BLaER1 treated with 17β-estradiol and CSF1 and Interleukin-3, amounts not matched to agents 10 nM and 100 nM (cell line): ENCODE data around the gene TSPOAP1.

Source experiments
- H3K27ac ChIP-seq, 11 experiments: shearing (Covaris generic); formaldehyde crosslinking; 2 replicates each; pipeline ENCODE4 v1.8.1; 2022
- H3K27me3 ChIP-seq, 11 experiments: shearing (Covaris generic); formaldehyde crosslinking; 2 replicates each; pipeline ENCODE4 v1.8.1; 2022
- H3K36me3 ChIP-seq, 11 experiments: shearing (Covaris generic); formaldehyde crosslinking; 2 replicates each; pipeline ENCODE4 v1.8.1; 2022
- H3K4me1 ChIP-seq, 10 experiments: shearing (Covaris generic); formaldehyde crosslinking; 2 replicates each; pipeline ENCODE4 v1.8.1; 2022
- H3K4me2 ChIP-seq, 11 experiments: shearing (Covaris generic); formaldehyde crosslinking; 2 replicates each; pipeline ENCODE4 v1.8.1; 2022
- H3K4me3 ChIP-seq, 10 experiments: shearing (Covaris generic); formaldehyde crosslinking; 2 replicates each; pipeline ENCODE4 v1.8.1; 2022
- H3K9ac ChIP-seq, 11 experiments: shearing (Covaris generic); formaldehyde crosslinking; 2 replicates each; pipeline ENCODE4 v1.8.1; 2022
- H3K9me3 ChIP-seq, 11 experiments: shearing (Covaris generic); formaldehyde crosslinking; replicated peaks in 1 of 11; 2 replicates each; pipeline ENCODE4 v1.8.1; 2022
- H4K20me1 ChIP-seq, 11 experiments: shearing (Covaris generic); formaldehyde crosslinking; 2 replicates each; pipeline ENCODE4 v1.8.1; 2022
- Cebpa-rat ChIP-seq, 11 experiments: shearing (Covaris generic); IDR thresholded peaks; 2 replicates each; pipeline ENCODE4 v1.8.1; 2022

The TSPOAP1 gene

DNA sequence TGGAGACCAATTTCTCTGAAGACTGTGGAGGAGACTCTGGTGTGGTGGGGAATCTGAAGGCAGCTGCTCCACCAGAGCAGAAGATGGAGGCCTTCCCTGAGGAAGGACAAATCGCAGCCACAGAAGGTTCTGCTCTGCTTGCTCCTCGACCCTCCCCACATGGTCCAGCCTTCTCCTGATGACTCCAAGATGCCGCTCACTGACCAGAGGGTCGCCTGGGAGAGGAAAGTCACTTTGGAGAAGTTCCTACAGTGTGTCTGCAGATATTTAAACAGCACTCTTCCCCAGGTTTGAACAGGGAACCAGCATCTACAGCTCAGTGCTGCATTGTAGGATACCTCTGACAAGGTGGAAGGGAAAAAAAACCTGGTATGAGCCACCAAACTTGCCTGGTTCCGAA, 44.4 kb upstream of the TSPOAP1 start:
- H4K20me1 ChIP-seq, result peaks cover 0 to 5% (median 0%) of the 10 kb centered on the region in 11 experiments; a peak in 1 of 22 replicates

DNA sequence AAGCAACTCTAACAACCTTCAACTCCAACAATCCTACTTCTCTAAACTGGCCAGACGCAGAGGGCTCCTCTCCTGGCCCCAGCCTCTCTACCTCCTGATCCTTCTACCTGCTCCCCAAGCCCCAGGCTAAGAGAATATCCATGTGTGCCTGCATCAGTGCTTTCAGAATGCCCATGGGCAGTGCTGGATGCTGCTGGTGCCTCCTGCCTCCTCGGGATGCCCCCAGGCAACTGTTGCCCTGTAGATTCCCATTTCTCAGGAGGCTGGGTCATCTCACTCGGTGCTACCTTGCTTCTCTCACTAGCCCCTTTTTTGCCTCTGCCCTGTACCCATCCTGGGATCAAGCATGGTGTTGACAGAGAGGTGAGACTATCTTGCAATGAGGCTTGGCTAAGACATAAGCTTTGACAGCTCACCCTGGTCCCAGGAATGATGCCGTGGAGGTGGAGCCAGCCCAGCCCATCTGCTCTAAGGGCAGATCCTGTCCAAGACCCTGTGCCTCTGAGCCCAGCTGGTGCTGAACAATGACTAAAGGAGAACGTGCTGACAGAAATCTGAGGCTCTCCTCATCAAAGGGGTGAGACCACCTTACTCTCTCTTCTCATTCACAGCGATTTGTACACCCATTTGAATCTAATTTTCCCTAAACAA, 42.8 kb upstream of the TSPOAP1 start:
- Histone ChIP-seq H3K9ac (no peak overlapping the region), H3K27ac (no peak overlapping the region), H3K4me3 (no peak overlapping the region), H3K36me3 (no peaks in the 10 kb centered on the region), H3K9me3 (no peaks in the 10 kb centered on the region), H4K20me1 (peaks cover 0 to 5% (median 0%) of the 10 kb centered on the region in 11 experiments; a peak in 1 of 22 replicates), H3K27me3 (no peaks in the 10 kb centered on the region), H3K4me1 (peaks cover 0 to 20% (median 15%) of the 10 kb centered on the region in 10 experiments; a peak in 15 of 20 replicates), H3K4me2 (no peak overlapping the region)
- TF ChIP-seq Cebpa-rat (IDR thresholded peaks at IDR 0.05), result no peak

More for the DNA sequence above, 44.4 kb upstream of the TSPOAP1 start:
- no peak overlapping the region for H3K4me2 ChIP-seq
- no peaks in the 10 kb centered on the region for H3K27me3 ChIP-seq
- peaks cover 0 to 25% (median 17%) of the 10 kb centered on the region in 10 experiments; a peak in 15 of 20 replicates for H3K4me1 ChIP-seq
- H3K9ac ChIP-seq, result no peak overlapping the region
- no peaks in the 10 kb centered on the region for H3K36me3 ChIP-seq
- TF ChIP-seq Cebpa-rat (IDR thresholded peaks at IDR 0.05), result no peak
- H3K27ac ChIP-seq, result no peak overlapping the region
- no peaks in the 10 kb centered on the region for H3K9me3 ChIP-seq
- H3K4me3 ChIP-seq, result no peak overlapping the region

GRCh38 chr17:58370716-58371115, 42.1 kb upstream of the TSPOAP1 start:
- no peaks in the 10 kb centered on the region for H3K36me3 ChIP-seq

DNA sequence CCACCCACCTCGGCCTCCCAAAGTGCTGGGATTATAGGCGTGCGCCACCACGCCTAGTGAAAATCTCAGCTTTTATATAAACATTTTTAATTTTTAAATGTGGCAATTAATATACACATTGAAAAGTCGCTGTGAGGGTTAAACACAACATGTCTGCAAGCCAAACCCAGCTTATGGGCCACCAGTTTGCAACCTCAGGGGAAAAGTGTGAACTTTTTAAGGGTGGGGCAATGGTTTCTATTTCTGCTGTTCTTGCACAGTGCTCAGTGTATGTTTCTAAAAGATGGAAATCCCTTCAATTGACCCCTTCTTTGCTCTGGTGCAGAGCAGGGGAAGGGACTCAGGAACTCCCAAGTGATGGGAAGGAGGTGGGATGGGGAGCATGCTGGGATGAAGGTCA, 41.7 kb upstream of the TSPOAP1 start:
- Histone ChIP-seq H3K27ac (no peak overlapping the region), H3K27me3 (no peaks in the 10 kb centered on the region), H3K9ac (no peak overlapping the region), H3K4me3 (no peak overlapping the region), H4K20me1 (peaks cover 0 to 5% (median 0%) of the 10 kb centered on the region in 11 experiments; a peak in 1 of 22 replicates), H3K4me1 (peaks cover 0 to 22% (median 5%) of the 10 kb centered on the region in 10 experiments; a peak in 13 of 20 replicates), H3K36me3 (no peaks in the 10 kb centered on the region), H3K4me2 (peak overlapping the region in 4 of 11 experiments; percentile 5 to 15 (median 11); a peak in 6 of 22 replicates), H3K9me3 (no peaks in the 10 kb centered on the region)
- no peak for TF ChIP-seq Cebpa-rat (IDR thresholded peaks at IDR 0.05)

More at GRCh38 chr17:58370716-58371115, 42.1 kb upstream of the TSPOAP1 start:
- H3K27ac ChIP-seq, result no peak overlapping the region
- peaks cover 0 to 20% (median 9%) of the 10 kb centered on the region in 10 experiments; a peak in 15 of 20 replicates for H3K4me1 ChIP-seq
- no peak overlapping the region for H3K4me3 ChIP-seq
- H3K4me2 ChIP-seq, result peak overlapping the region in 4 of 11 experiments; percentile 5 to 15 (median 11); a peak in 5 of 22 replicates
- H3K9ac ChIP-seq, result no peak overlapping the region
- H3K9me3 ChIP-seq, result no peaks in the 10 kb centered on the region
- H3K27me3 ChIP-seq, result no peaks in the 10 kb centered on the region
- TF ChIP-seq Cebpa-rat (IDR thresholded peaks at IDR 0.05), result no peak
- peaks cover 0 to 5% (median 0%) of the 10 kb centered on the region in 11 experiments; a peak in 1 of 22 replicates for H4K20me1 ChIP-seq

GRCh38 chr17:58369214-58370031, 40.8 kb upstream of the TSPOAP1 start:
- peak overlapping the region in 1 of 11 experiments; percentile 7; a peak in 3 of 22 replicates for H3K4me2 ChIP-seq

DNA sequence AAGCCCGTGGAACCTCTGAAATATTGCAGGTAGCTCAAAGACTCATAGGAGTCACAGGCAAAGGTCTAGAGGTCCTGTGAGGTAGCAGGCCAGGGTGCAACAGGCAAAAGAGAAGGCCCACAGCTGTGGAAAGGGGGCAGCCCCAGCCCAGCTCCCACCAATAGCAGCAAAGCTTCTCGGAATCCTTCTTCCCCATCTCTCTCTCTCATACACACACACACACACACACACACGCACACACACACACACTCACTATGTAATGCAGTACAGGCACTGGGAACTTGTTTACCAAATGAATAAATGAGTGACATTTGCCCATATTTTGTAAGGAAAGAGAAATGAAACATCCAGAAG, 40.2 kb upstream of the TSPOAP1 start:
- peaks cover 0 to 36% (median 13%) of the 10 kb centered on the region in 10 experiments; a peak in 15 of 20 replicates for H3K4me1 ChIP-seq
- peaks cover 0 to 5% (median 0%) of the 10 kb centered on the region in 11 experiments; a peak in 1 of 22 replicates for H4K20me1 ChIP-seq
- no peaks in the 10 kb centered on the region for H3K27me3 ChIP-seq
- no peak for TF ChIP-seq Cebpa-rat (IDR thresholded peaks at IDR 0.05)
- no peak overlapping the region for H3K9ac ChIP-seq
- H3K4me3 ChIP-seq, result no peak overlapping the region
- no peaks in the 10 kb centered on the region for H3K9me3 ChIP-seq
- no peaks in the 10 kb centered on the region for H3K36me3 ChIP-seq
- H3K4me2 ChIP-seq, result 0 out of 22 replicates have a peak overlapping the region, but pooled peaks of 1 of the 11 experiments have one; percentile 7
- H3K27ac ChIP-seq, result no peak overlapping the region

More at GRCh38 chr17:58369214-58370031, 40.8 kb upstream of the TSPOAP1 start:
- peaks cover 0 to 31% (median 7%) of the 10 kb centered on the region in 10 experiments; a peak in 15 of 20 replicates for H3K4me1 ChIP-seq
- no peak for TF ChIP-seq Cebpa-rat (IDR thresholded peaks at IDR 0.05)
- H3K9ac ChIP-seq, result no peak overlapping the region; a peak in 2 of 22 replicates
- no peaks in the 10 kb centered on the region for H3K36me3 ChIP-seq
- H3K9me3 ChIP-seq, result no peaks in the 10 kb centered on the region
- H3K27me3 ChIP-seq, result no peaks in the 10 kb centered on the region
- H3K4me3 ChIP-seq, result no peak overlapping the region
- peaks cover 0 to 5% (median 0%) of the 10 kb centered on the region in 11 experiments; a peak in 1 of 22 replicates for H4K20me1 ChIP-seq
- H3K27ac ChIP-seq, result no peak overlapping the region

- H3K4me2 ChIP-seq, result no peak overlapping the region
- peaks cover 0 to 5% (median 0%) of the 10 kb centered on the region in 11 experiments; a peak in 1 of 22 replicates for H4K20me1 ChIP-seq
- H3K27me3 ChIP-seq, result no peaks in the 10 kb centered on the region
- no peaks in the 10 kb centered on the region; a peak in 1 of 22 replicates for H3K36me3 ChIP-seq
- H3K4me1 ChIP-seq, result peaks cover 0 to 42% (median 17%) of the 10 kb centered on the region in 10 experiments; a peak in 15 of 20 replicates
- no peak overlapping the region for H3K27ac ChIP-seq
- H3K4me3 ChIP-seq, result no peak overlapping the region
- H3K9ac ChIP-seq, result no peak overlapping the region
- no peak for TF ChIP-seq Cebpa-rat (IDR thresholded peaks at IDR 0.05)
- H3K9me3 ChIP-seq, result no peaks in the 10 kb centered on the region
These were observed 38.9 kb upstream of the TSPOAP1 start for GRCh38 chr17:58367461-58367860.

DNA sequence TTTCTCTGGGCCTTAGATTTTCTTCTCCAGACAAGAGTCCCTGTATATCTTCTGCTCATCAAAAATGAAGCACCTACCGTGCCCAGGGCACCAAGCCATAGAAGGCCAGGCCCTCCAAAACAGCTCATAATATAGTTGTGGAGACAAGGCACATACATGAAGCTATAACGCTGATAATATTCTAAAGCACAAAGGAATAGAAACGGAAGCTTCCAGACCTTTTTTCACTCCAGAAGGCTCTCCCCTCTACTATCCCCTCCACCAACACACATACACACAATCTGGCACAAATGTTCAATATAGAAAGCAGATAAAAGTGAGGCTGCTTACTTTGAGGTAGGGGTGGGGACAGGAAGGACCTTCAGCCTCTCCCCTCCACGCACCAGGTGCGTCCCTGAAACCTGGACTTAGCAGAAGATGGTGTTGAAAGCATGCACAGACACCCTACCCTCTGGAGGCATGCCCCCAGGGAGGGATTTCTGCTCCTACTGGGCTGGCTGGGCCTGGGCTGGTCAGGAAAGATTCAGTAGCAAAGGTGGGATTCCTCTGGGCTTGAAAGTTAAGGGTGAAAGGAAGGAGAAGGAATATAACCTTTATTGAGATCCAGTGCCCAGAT, 37.5 kb upstream of the TSPOAP1 start:
- no peak overlapping the region for H3K9ac ChIP-seq
- no peaks in the 10 kb centered on the region; a peak in 1 of 22 replicates for H3K36me3 ChIP-seq
- no peak for TF ChIP-seq Cebpa-rat (IDR thresholded peaks at IDR 0.05)
- peaks cover 0 to 5% (median 0%) of the 10 kb centered on the region in 11 experiments; a peak in 1 of 22 replicates for H4K20me1 ChIP-seq
- H3K4me3 ChIP-seq, result no peak overlapping the region
- H3K27ac ChIP-seq, result no peak overlapping the region
- no peaks in the 10 kb centered on the region for H3K27me3 ChIP-seq
- no peak overlapping the region for H3K4me2 ChIP-seq
- no peaks in the 10 kb centered on the region for H3K9me3 ChIP-seq
- peaks cover 0 to 42% (median 17%) of the 10 kb centered on the region in 10 experiments; a peak in 15 of 20 replicates for H3K4me1 ChIP-seq
